NAMALWA (cell line): ENCODE data around the gene TANC1.

ENCODE experiments used
- DNase-seq: peaks from one replicate; pipeline ENCODE4 v3.0.0-alpha.2; 2015; ENCODE audit warnings: low spot score

The TANC1 gene

GRCh38 chr2:159266554-159266953 is 298.1 kb downstream of the TANC1 start:
- no peak for DNase-seq

- no peak for DNase-seq
These were observed 299.5 kb downstream of the TANC1 start for GRCh38 chr2:159267921-159268320.

- no peak for DNase-seq
These were observed 302.4 kb downstream of the TANC1 start for GRCh38 chr2:159270744-159271379.

- DNase-seq, result no peak
These were observed 303.7 kb downstream of the TANC1 start for GRCh38 chr2:159272156-159272555.

GRCh38 chr2:159275111-159275510 is 306.7 kb downstream of the TANC1 start:
- no peak for DNase-seq

GRCh38 chr2:159279700-159280099 is 311.3 kb downstream of the TANC1 start:
- DNase-seq, result no peak

- DNase-seq, result no peak
These were observed 312.6 kb downstream of the TANC1 start for GRCh38 chr2:159281002-159281401.
